CD4-positive, alpha-beta memory T cell (primary cell): ENCODE data around the gene POU2F3. TPM values are rescaled to one million over a fixed set of nuclear protein-coding genes. Genes with fewer than 3 reads are reported as not detected.

Source experiments
- CTCF ChIA-PET: fragments of 350-600 bp; sonication (Branson Sonifier 250); formaldehyde crosslinking; loops from one replicate; lab custom pipeline; 2021; ENCODE audit warnings: inconsistent platforms; ENCODE audit not compliant: partially characterized antibody; lab: Charles Lee
- POLR2A ChIA-PET: fragments of 350-600 bp; sonication (Branson Sonifier 250); formaldehyde crosslinking; loops from one replicate; lab custom pipeline; 2021; ENCODE audit not compliant: partially characterized antibody; lab: Charles Lee
- DNase-seq, 5 donors: peaks; one replicate each; pipeline versions ENCODE4 v3.0.0 to v3.0.0-alpha.2; 2020 to 2022; ENCODE audit warnings: mixed read lengths in 1 of 5
- H3K27ac ChIP-seq: one replicate; pipeline ENCODE4 v1.7.0; 2013; ENCODE audit warnings: low read depth, low read length
- H3K27me3 ChIP-seq: 2 replicates; pipeline ENCODE4 v1.7.0; 2013; ENCODE audit warnings: mild to moderate bottlenecking, low read length, moderate library complexity; ENCODE audit not compliant: insufficient read depth
- H3K36me3 ChIP-seq: 2 replicates; pipeline ENCODE4 v1.7.0; 2013; ENCODE audit warnings: mild to moderate bottlenecking, low read length, moderate library complexity; ENCODE audit not compliant: insufficient read depth
- H3K4me1 ChIP-seq: 2 replicates; pipeline ENCODE4 v1.7.0; 2013; ENCODE audit warnings: mild to moderate bottlenecking, low read length, moderate library complexity; ENCODE audit not compliant: insufficient read depth
- H3K4me3 ChIP-seq, 2 donors: one replicate each; pipeline ENCODE4 v1.7.0; 2013; ENCODE audit warnings: low read length in 2 of 2, mild to moderate bottlenecking in 1 of 2
- H3K9me3 ChIP-seq, 2 donors: one replicate each; pipeline ENCODE4 v1.7.0; 2013; ENCODE audit warnings: low read length in 2 of 2, control low read depth in 1 of 2; ENCODE audit not compliant: control insufficient read depth in 1 of 2
- H3K27ac Mint-ChIP-seq, 7 donors: one replicate each; pipeline ENCODE4 v1.8.0; 2020 to 2021; ENCODE audit warnings: mixed read lengths in 7 of 7, mild to moderate bottlenecking in 6 of 7, inconsistent platforms in 3 of 7, moderate library complexity in 3 of 7
- H3K27me3 Mint-ChIP-seq, 2 donors: one replicate each; pipeline ENCODE4 v1.8.0; 2020 to 2021; ENCODE audit warnings: mixed read lengths in 2 of 2
- H3K36me3 Mint-ChIP-seq, 2 donors: one replicate each; pipeline ENCODE4 v1.8.0; 2020 to 2021; ENCODE audit warnings: mixed read lengths in 2 of 2, inconsistent platforms in 1 of 2, mild to moderate bottlenecking in 1 of 2
- H3K4me1 Mint-ChIP-seq, 4 donors: one replicate each; pipeline ENCODE4 v1.8.0; 2020 to 2021; ENCODE audit warnings: mixed read lengths in 4 of 4, mild to moderate bottlenecking in 1 of 4
- H3K4me3 Mint-ChIP-seq, 8 donors: one replicate each; pipeline ENCODE4 v1.8.0; 2020 to 2021; ENCODE audit warnings: mixed read lengths in 8 of 8, mild to moderate bottlenecking in 7 of 8, moderate library complexity in 6 of 8, inconsistent platforms in 3 of 8
- H3K9me3 Mint-ChIP-seq, 8 donors: one replicate each; pipeline ENCODE4 v1.8.0; 2020 to 2021; ENCODE audit warnings: mixed read lengths in 8 of 8, mild to moderate bottlenecking in 5 of 8, inconsistent platforms in 3 of 8, moderate library complexity in 1 of 8
- intact Hi-C: fragments of 100-400 bp; cut with micrococcal nuclease; formaldehyde crosslinking; loops from one replicate; pipeline ENCODE4 v1.15.1; 2023
- polyA plus RNA-seq, 2 donors: library from polyadenylated mRNA; unstranded; fragments of 300-500 nt; fragmentation: Illumina TruSeq; gene quantifications; one replicate each; pipeline ENCODE4 v1.2.3, GENCODE V29; 2021
- total RNA-seq, 2 experiments: library from RNA; stranded (reverse); gene quantifications; one replicate each; pipeline ENCODE4 v1.2.3, GENCODE V29; 2021

POU2F3 gene
- total and polyA plus RNA-seq, 4 experiments from 2014 or later = not detected

- no peaks in the 10 kb centered on the region for H3K9me3 Mint-ChIP-seq
- CTCF ChIA-PET = no interaction called here
- H3K4me1 ChIP-seq = no peaks in the 10 kb centered on the region
- H3K27ac Mint-ChIP-seq = no peak overlapping the region
- no peaks in the 10 kb centered on the region for H3K36me3 ChIP-seq
- H3K27me3 Mint-ChIP-seq = peaks cover 10 to 34% of the 10 kb centered on the region in 2 donors
- no peak overlapping the region for H3K27ac ChIP-seq
- no peaks in the 10 kb centered on the region for H3K36me3 Mint-ChIP-seq
- intact Hi-C loops = no loop called here
- DNase-seq = no peak
- H3K27me3 ChIP-seq = peaks cover 13% of the 10 kb centered on the region
- H3K9me3 ChIP-seq = no peaks in the 10 kb centered on the region
- H3K4me1 Mint-ChIP-seq = no peaks in the 10 kb centered on the region
- POLR2A ChIA-PET = no interaction called here
- H3K4me3 ChIP-seq = no peak overlapping the region
- H3K4me3 Mint-ChIP-seq = no peak overlapping the region
Measured at GRCh38 chr11:120260616-120261015, 20.7 kb downstream of the POU2F3 start.

GRCh38 chr11:120261321-120261720 lies 21.4 kb downstream of the POU2F3 start:
- intact Hi-C loops = no loop called here
- H3K9me3 Mint-ChIP-seq = no peaks in the 10 kb centered on the region
- H3K4me1 ChIP-seq = no peaks in the 10 kb centered on the region
- peaks cover 9% of the 10 kb centered on the region for H3K27me3 ChIP-seq
- ChIA-PET POLR2A (no interaction called here), CTCF (no interaction called here)
- H3K27me3 Mint-ChIP-seq = peaks cover 15 to 34% of the 10 kb centered on the region in 2 donors
- H3K4me1 Mint-ChIP-seq = no peaks in the 10 kb centered on the region
- no peaks in the 10 kb centered on the region for H3K36me3 ChIP-seq
- H3K9me3 ChIP-seq = no peaks in the 10 kb centered on the region
- H3K4me3 ChIP-seq = no peak overlapping the region
- H3K27ac Mint-ChIP-seq = peak overlapping the region in 1 of 7 donors; percentile 61
- no peak overlapping the region for H3K4me3 Mint-ChIP-seq
- DNase-seq = no peak
- H3K27ac ChIP-seq = no peak overlapping the region
- no peaks in the 10 kb centered on the region for H3K36me3 Mint-ChIP-seq

- no peaks in the 10 kb centered on the region for H3K36me3 ChIP-seq
- H3K9me3 Mint-ChIP-seq = no peaks in the 10 kb centered on the region
- no peak overlapping the region for H3K4me3 ChIP-seq
- no peaks in the 10 kb centered on the region for H3K4me1 ChIP-seq
- intact Hi-C loops = no loop called here
- no peaks in the 10 kb centered on the region for H3K9me3 ChIP-seq
- no peaks in the 10 kb centered on the region for H3K4me1 Mint-ChIP-seq
- no peak overlapping the region for H3K27ac ChIP-seq
- H3K27ac Mint-ChIP-seq = no peak overlapping the region
- H3K27me3 Mint-ChIP-seq = peaks cover 21 to 31% of the 10 kb centered on the region in 2 donors
- no peak overlapping the region for H3K4me3 Mint-ChIP-seq
- DNase-seq = no peak
- no peaks in the 10 kb centered on the region for H3K36me3 Mint-ChIP-seq
- ChIA-PET CTCF (no interaction called here), POLR2A (no interaction called here)
- peaks cover 3% of the 10 kb centered on the region for H3K27me3 ChIP-seq
Measured at GRCh38 chr11:120261931-120262330, 22.0 kb downstream of the POU2F3 start.

- ChIA-PET CTCF (no interaction called here), POLR2A (no interaction called here)
- Histone ChIP-seq H3K9me3 (no peaks in the 10 kb centered on the region), H3K4me1 (no peaks in the 10 kb centered on the region), H3K36me3 (no peaks in the 10 kb centered on the region), H3K4me3 (no peak overlapping the region), H3K27ac (no peak overlapping the region), H3K27me3 (no peaks in the 10 kb centered on the region)
- Mint-ChIP-seq H3K4me3 (no peak overlapping the region), H3K9me3 (peaks cover 0 to 2% (median 0%) of the 10 kb centered on the region in 8 donors), H3K36me3 (no peaks in the 10 kb centered on the region), H3K27ac (no peak overlapping the region), H3K27me3 (peaks cover 27 to 32% of the 10 kb centered on the region in 2 donors), H3K4me1 (no peaks in the 10 kb centered on the region)
- intact Hi-C loops = no loop called here
- DNase-seq = no peak
Measured at GRCh38 chr11:120267319-120267718, 27.4 kb downstream of the POU2F3 start.

GRCh38 chr11:120268686-120269085 lies 28.7 kb downstream of the POU2F3 start:
- intact Hi-C loops = no loop called here
- Mint-ChIP-seq H3K9me3 (peaks cover 0 to 2% (median 0%) of the 10 kb centered on the region in 8 donors), H3K4me1 (no peaks in the 10 kb centered on the region), H3K36me3 (no peaks in the 10 kb centered on the region), H3K27ac (no peak overlapping the region), H3K27me3 (peaks cover 23 to 35% of the 10 kb centered on the region in 2 donors), H3K4me3 (no peak overlapping the region)
- Histone ChIP-seq H3K27me3 (no peaks in the 10 kb centered on the region), H3K4me1 (no peaks in the 10 kb centered on the region), H3K4me3 (no peak overlapping the region), H3K27ac (no peak overlapping the region), H3K36me3 (no peaks in the 10 kb centered on the region), H3K9me3 (no peaks in the 10 kb centered on the region)
- ChIA-PET CTCF (interaction anchor here (1.1 to 1.8 kb wide), 2 partner anchors 32 to 34 kb away, joined by 4 read pairs; no protein-coding TSS in a partner anchor), POLR2A (no interaction called here)
- DNase-seq = no peak

GRCh38 chr11:120270386-120270785 lies 30.4 kb downstream of the POU2F3 start:
- Mint-ChIP-seq H3K27me3 (peaks cover 23 to 39% of the 10 kb centered on the region in 2 donors), H3K4me1 (no peaks in the 10 kb centered on the region), H3K9me3 (peaks cover 0 to 2% (median 0%) of the 10 kb centered on the region in 8 donors), H3K4me3 (no peak overlapping the region), H3K36me3 (no peaks in the 10 kb centered on the region), H3K27ac (no peak overlapping the region)
- no peak for DNase-seq
- H3K9me3 ChIP-seq = no peaks in the 10 kb centered on the region
- POLR2A ChIA-PET = no interaction called here
- H3K4me3 ChIP-seq = no peak overlapping the region
- intact Hi-C loops = no loop called here
- H3K4me1 ChIP-seq = no peaks in the 10 kb centered on the region
- CTCF ChIA-PET = no interaction called here
- no peak overlapping the region for H3K27ac ChIP-seq
- H3K27me3 ChIP-seq = no peaks in the 10 kb centered on the region
- H3K36me3 ChIP-seq = no peaks in the 10 kb centered on the region

- intact Hi-C loops = no loop called here
- H3K27me3 Mint-ChIP-seq = peaks cover 12 to 26% of the 10 kb centered on the region in 2 donors
- no peaks in the 10 kb centered on the region for H3K4me1 Mint-ChIP-seq
- Histone ChIP-seq H3K4me1 (no peaks in the 10 kb centered on the region), H3K27me3 (no peaks in the 10 kb centered on the region), H3K4me3 (no peak overlapping the region), H3K36me3 (no peaks in the 10 kb centered on the region), H3K27ac (no peak overlapping the region), H3K9me3 (no peaks in the 10 kb centered on the region)
- POLR2A ChIA-PET = no interaction called here
- DNase-seq = no peak
- H3K27ac Mint-ChIP-seq = no peak overlapping the region
- peaks cover 0 to 2% (median 0%) of the 10 kb centered on the region in 8 donors for H3K9me3 Mint-ChIP-seq
- H3K36me3 Mint-ChIP-seq = no peaks in the 10 kb centered on the region
- CTCF ChIA-PET = no interaction called here
- H3K4me3 Mint-ChIP-seq = no peak overlapping the region
Measured at GRCh38 chr11:120271672-120272071, 31.7 kb downstream of the POU2F3 start.

GRCh38 chr11:120272303-120272702 lies 32.4 kb downstream of the POU2F3 start:
- Mint-ChIP-seq H3K9me3 (peaks cover 0 to 2% (median 0%) of the 10 kb centered on the region in 8 donors), H3K27me3 (peaks cover 9 to 23% of the 10 kb centered on the region in 2 donors), H3K27ac (no peak overlapping the region), H3K4me1 (no peaks in the 10 kb centered on the region), H3K4me3 (no peak overlapping the region), H3K36me3 (no peaks in the 10 kb centered on the region)
- Histone ChIP-seq H3K4me3 (no peak overlapping the region), H3K36me3 (no peaks in the 10 kb centered on the region), H3K4me1 (no peaks in the 10 kb centered on the region), H3K9me3 (no peaks in the 10 kb centered on the region), H3K27me3 (no peaks in the 10 kb centered on the region), H3K27ac (no peak overlapping the region)
- DNase-seq = no peak
- POLR2A ChIA-PET = no interaction called here
- intact Hi-C loops = no loop called here
- CTCF ChIA-PET = no interaction called here
